ENCODE results near the gene OR1I1. TPM values are rescaled to one million over a fixed set of nuclear protein-coding genes. Genes with fewer than 3 reads are reported as not detected.

Gene OR1I1
- total and polyA plus RNA-seq, 2 of the 4 experiments (the other 2 are of a cell fraction) = not detected

GRCh38 chr19:15115080-15115479 lies 33.1 kb downstream of the OR1I1 start:
- Histone ChIP-seq H3K9ac (ENCODE audit: low read depth, low read length) (no peak overlapping the region), H2BK5ac (ENCODE audit: low read depth, low read length, poor library complexity, severe bottlenecking) (no peak overlapping the region), H4K91ac (ENCODE audit: insufficient read depth, low read depth, low read length) (no peak overlapping the region), H3K27me3 (ENCODE audit: control insufficient read depth, insufficient read depth, low read length) (no peaks in the 10 kb centered on the region), H4K8ac (ENCODE audit: low read depth in 2 of 2, low read length in 2 of 2) (no peak overlapping the region), H3K23ac (ENCODE audit: low read depth, low read length) (no peak overlapping the region), H3K4ac (ENCODE audit: low read depth, low read length) (no peak overlapping the region), H2BK15ac (ENCODE audit: low read depth, low read length) (no peak overlapping the region), H4K20me1 (ENCODE audit: insufficient read depth, low read length) (peaks cover 33% of the 10 kb centered on the region), H2AFZ (replicated peaks; ENCODE audit: low read length, poor library complexity) (peak overlapping the region; percentile 24), H3K56ac (ENCODE audit: extremely low read depth, insufficient read depth, low read length) (no peak overlapping the region), H3K14ac (replicated peaks; ENCODE audit: low read depth, low read length) (no peak overlapping the region), H2BK120ac (ENCODE audit: low read depth, low read length) (no peak overlapping the region), H3K9me3 (ENCODE audit: control insufficient read depth, insufficient read depth, low read length) (peaks cover 2% of the 10 kb centered on the region; the same call in 1 of the 2 replicates), H3K4me1 (ENCODE audit: control insufficient read depth, insufficient read depth, low read length) (no peaks in the 10 kb centered on the region; the same call in 1 of the 2 replicates), H3K18ac (ENCODE audit: low read depth, low read length) (no peak overlapping the region), H2BK20ac (ENCODE audit: low read depth, low read length) (no peak overlapping the region), H3K36me3 (ENCODE audit: control insufficient read depth, insufficient read depth, low read length) (peaks cover 94% of the 10 kb centered on the region), H2AK5ac (ENCODE audit: low read depth, low read length) (no peak overlapping the region), H4K5ac (ENCODE audit: low read depth, low read length) (no peak overlapping the region), H2AK9ac (replicated peaks; ENCODE audit: low read depth, low read length, poor library complexity) (peak overlapping the region; percentile 84), H3K4me3 (ENCODE audit: insufficient read depth, low read depth, low read length) (no peak overlapping the region), H3K79me1 (ENCODE audit: low read depth in 1 of 2, low read length in 2 of 2) (peaks cover 15 to 66% of the 10 kb centered on the region in 2 experiments), H3K27ac (ENCODE audit: insufficient read depth, low read length) (no peak overlapping the region), H3K9me1 (ENCODE audit: insufficient read depth, low read length) (peaks cover 10% of the 10 kb centered on the region; the same call in 1 of the 2 replicates), H3K4me2 (ENCODE audit: low read depth, low read length) (no peak overlapping the region)
- DNase-seq (peak; percentile 68), ATAC-seq (ENCODE audit: low read depth) (peak; percentile 61)
- POLR2A ChIA-PET (ENCODE audit: unreplicated experiment) = interaction anchor here (0.8 kb wide), 1 partner anchor 10 kb away, joined by 3 read pairs; no protein-coding TSS in a partner anchor
- intact Hi-C loops (cut with micrococcal nuclease) (no loop called here), in situ Hi-C loops (cut with MboI; ENCODE audit: low sequenced_read_pairs) (loop anchor here (10.0 to 25.0 kb wide), 2 partner anchors 140 to 1072 kb away; partner anchors contain the start of genes AP1M1 and FAM32A), dilution Hi-C loops (cut with HindIII; ENCODE audit: low sequenced_read_pairs, unreplicated experiment) (no loop called here)
- CTCF ChIA-PET = no interaction called here
- WGBS, 2 experiments (ENCODE audit: extremely low coverage in 2 of 2, insufficient read length in 1 of 2) = 73% methylated on average over 2 of the region's 13 CpGs; no CpG with 5 or more reads in 1 of the 2 experiments
- TF ChIP-seq MAZ (IDR thresholded peaks at IDR 0.05; ENCODE audit: borderline replicate concordance, low read depth, low read length) (no peak), MAFK (IDR thresholded peaks at IDR 0.05; ENCODE audit: low read depth, low read length) (no peak), RCOR1 (IDR thresholded peaks at IDR 0.05; ENCODE audit: insufficient replicate concordance, low read length) (no peak), SMC3 (IDR thresholded peaks at IDR 0.05; ENCODE audit: low read depth, low read length) (no peak), MXI1 (IDR thresholded peaks at IDR 0.05; ENCODE audit: borderline replicate concordance, low read depth, low read length) (no peak), RAD21 (IDR thresholded peaks at IDR 0.05; ENCODE audit: low read length) (no peak), CEBPB (IDR thresholded peaks at IDR 0.05; ENCODE audit: low read depth, low read length) (no peak), ELK1 (IDR thresholded peaks at IDR 0.05; ENCODE audit: borderline replicate concordance, low read depth, low read length) (no peak), USF2 (IDR thresholded peaks at IDR 0.05; ENCODE audit: low read depth, low read length) (no peak), BHLHE40 (IDR thresholded peaks at IDR 0.05; ENCODE audit: low read depth, low read length) (no peak), POLR2A (IDR thresholded peaks at IDR 0.05; ENCODE audit: low read depth, low read length) (no peak), NFE2L2 (IDR thresholded peaks at IDR 0.05; ENCODE audit: low read depth, low read length) (no peak), CHD1 (IDR thresholded peaks at IDR 0.05; ENCODE audit: low read depth, low read length) (no peak)
- TF ChIP-seq, protein P1, sequence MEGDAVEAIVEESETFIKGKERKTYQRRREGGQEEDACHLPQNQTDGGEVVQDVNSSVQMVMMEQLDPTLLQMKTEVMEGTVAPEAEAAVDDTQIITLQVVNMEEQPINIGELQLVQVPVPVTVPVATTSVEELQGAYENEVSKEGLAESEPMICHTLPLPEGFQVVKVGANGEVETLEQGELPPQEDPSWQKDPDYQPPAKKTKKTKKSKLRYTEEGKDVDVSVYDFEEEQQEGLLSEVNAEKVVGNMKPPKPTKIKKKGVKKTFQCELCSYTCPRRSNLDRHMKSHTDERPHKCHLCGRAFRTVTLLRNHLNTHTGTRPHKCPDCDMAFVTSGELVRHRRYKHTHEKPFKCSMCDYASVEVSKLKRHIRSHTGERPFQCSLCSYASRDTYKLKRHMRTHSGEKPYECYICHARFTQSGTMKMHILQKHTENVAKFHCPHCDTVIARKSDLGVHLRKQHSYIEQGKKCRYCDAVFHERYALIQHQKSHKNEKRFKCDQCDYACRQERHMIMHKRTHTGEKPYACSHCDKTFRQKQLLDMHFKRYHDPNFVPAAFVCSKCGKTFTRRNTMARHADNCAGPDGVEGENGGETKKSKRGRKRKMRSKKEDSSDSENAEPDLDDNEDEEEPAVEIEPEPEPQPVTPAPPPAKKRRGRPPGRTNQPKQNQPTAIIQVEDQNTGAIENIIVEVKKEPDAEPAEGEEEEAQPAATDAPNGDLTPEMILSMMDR (conservative IDR thresholded peaks at IDR 0.05; ENCODE audit: low read depth, low read length) = no peak
- no TSS peak for BruUV-seq (replicated peaks)

Measured in IMR-90 (cell line).